Measurements from ENCODE around the gene GSTA1.

The GSTA1 gene

DNA sequence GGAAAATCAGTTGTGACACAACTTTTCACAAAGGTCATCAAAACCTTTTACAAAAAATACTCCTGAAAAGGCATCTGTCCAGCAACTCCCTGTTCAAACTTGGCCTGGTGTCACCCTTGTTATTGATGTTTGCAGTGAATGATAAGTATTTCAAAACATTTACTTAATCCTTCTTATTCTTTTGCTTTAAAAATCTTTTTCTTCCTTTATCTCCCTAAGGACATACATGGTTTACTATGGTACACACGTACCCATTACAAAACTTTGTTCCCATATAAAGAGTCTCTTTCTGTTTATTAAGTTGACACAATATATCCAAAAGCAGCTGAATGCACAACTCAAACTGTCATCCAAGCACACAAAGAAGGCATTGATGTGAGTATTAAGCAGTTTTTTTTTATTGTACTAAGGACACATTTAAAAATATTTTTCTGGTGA lies 57.8 kb downstream of the GSTA1 start:
- no peaks in the 10 kb centered on the region for H3K36me3 ChIP-seq (ENCODE audit: control insufficient read depth, insufficient read depth, low read length)
- TF ChIP-seq, protein P1, sequence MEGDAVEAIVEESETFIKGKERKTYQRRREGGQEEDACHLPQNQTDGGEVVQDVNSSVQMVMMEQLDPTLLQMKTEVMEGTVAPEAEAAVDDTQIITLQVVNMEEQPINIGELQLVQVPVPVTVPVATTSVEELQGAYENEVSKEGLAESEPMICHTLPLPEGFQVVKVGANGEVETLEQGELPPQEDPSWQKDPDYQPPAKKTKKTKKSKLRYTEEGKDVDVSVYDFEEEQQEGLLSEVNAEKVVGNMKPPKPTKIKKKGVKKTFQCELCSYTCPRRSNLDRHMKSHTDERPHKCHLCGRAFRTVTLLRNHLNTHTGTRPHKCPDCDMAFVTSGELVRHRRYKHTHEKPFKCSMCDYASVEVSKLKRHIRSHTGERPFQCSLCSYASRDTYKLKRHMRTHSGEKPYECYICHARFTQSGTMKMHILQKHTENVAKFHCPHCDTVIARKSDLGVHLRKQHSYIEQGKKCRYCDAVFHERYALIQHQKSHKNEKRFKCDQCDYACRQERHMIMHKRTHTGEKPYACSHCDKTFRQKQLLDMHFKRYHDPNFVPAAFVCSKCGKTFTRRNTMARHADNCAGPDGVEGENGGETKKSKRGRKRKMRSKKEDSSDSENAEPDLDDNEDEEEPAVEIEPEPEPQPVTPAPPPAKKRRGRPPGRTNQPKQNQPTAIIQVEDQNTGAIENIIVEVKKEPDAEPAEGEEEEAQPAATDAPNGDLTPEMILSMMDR (IDR thresholded peaks at IDR 0.05) = no peak
- no peaks in the 10 kb centered on the region for H3K4me1 ChIP-seq
- H3K9me3 ChIP-seq (ENCODE audit: control insufficient read depth, low read length) = no peaks in the 10 kb centered on the region
- H3K27me3 ChIP-seq (ENCODE audit: control insufficient read depth, insufficient read depth, low read length) = no peaks in the 10 kb centered on the region
- no peak overlapping the region for H3K4me3 ChIP-seq (ENCODE audit: low read depth, low read length)
- no peak overlapping the region for H3K9ac ChIP-seq
- H3K27ac ChIP-seq = no peak overlapping the region
- no peak overlapping the region for H3K4me2 ChIP-seq (ENCODE audit: low read length)
- no peak overlapping the region for H2AFZ ChIP-seq
- H3K79me2 ChIP-seq = no peaks in the 10 kb centered on the region

DNA sequence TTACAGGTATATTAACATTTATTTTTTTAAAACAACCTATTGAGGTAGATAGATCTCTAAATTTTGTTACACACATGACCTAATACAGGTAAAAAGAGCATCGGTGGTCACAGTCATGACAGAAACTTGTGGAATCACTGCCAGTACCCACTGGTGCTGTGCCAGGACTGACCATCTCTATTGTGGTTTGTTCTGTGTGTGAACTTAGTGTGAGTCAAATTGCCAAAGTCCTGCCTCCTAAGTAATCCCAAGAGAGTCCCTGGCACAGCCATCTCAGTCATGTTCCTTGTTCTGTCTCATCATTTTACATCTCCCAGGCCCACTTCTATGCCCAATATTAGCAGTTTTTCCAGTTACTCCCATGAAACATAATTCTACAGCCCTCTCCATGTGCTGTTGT lies 61.7 kb downstream of the GSTA1 start:
- H2AFZ ChIP-seq = no peak overlapping the region
- no peaks in the 10 kb centered on the region for H3K79me2 ChIP-seq
- no peak overlapping the region for H3K27ac ChIP-seq
- no peaks in the 10 kb centered on the region for H3K4me1 ChIP-seq
- H3K9ac ChIP-seq = no peak overlapping the region
- H3K36me3 ChIP-seq (ENCODE audit: control insufficient read depth, insufficient read depth, low read length) = no peaks in the 10 kb centered on the region
- no peak overlapping the region for H3K4me2 ChIP-seq (ENCODE audit: low read length)
- H3K27me3 ChIP-seq (ENCODE audit: control insufficient read depth, insufficient read depth, low read length) = no peaks in the 10 kb centered on the region
- H3K9me3 ChIP-seq (ENCODE audit: control insufficient read depth, low read length) = no peaks in the 10 kb centered on the region
- TF ChIP-seq, protein P1 (IDR thresholded peaks at IDR 0.05) = no peak
- no peak overlapping the region for H3K4me3 ChIP-seq (ENCODE audit: low read depth, low read length)
